Erythroblast (primary cell): ENCODE results near the gene GDAP2.

Experiments used
- GATA1 ChIP-seq: IDR thresholded peaks from 2 replicates; pipeline ENCODE4 v1.6.1; 2011; ENCODE audit warnings: low read depth, mild to moderate bottlenecking, control low read depth, low read length, moderate library complexity
- POLR2A ChIP-seq: IDR thresholded peaks from 2 replicates; pipeline ENCODE4 v1.6.1; 2011; ENCODE audit warnings: mild to moderate bottlenecking, low read length

GRCh38 chr1:117959364-117959763 lies 29.9 kb upstream of the GDAP2 start:
- TF ChIP-seq POLR2A (no peak), GATA1 (no peak)
